HEK293T (cell line): ENCODE measurements around the gene ANKRD12.

Source experiments
- ELF4 ChIP-seq: fragments of 450-650 bp; IDR thresholded peaks from 2 replicates; pipeline ENCODE4 v1.6.1; 2017; ENCODE audit warnings: antibody characterized with exemption
- NFRKB ChIP-seq: fragments of 450-650 bp; IDR thresholded peaks from 2 replicates; pipeline ENCODE4 v1.6.1; 2016; ENCODE audit warnings: mild to moderate bottlenecking, moderate library complexity

DNA sequence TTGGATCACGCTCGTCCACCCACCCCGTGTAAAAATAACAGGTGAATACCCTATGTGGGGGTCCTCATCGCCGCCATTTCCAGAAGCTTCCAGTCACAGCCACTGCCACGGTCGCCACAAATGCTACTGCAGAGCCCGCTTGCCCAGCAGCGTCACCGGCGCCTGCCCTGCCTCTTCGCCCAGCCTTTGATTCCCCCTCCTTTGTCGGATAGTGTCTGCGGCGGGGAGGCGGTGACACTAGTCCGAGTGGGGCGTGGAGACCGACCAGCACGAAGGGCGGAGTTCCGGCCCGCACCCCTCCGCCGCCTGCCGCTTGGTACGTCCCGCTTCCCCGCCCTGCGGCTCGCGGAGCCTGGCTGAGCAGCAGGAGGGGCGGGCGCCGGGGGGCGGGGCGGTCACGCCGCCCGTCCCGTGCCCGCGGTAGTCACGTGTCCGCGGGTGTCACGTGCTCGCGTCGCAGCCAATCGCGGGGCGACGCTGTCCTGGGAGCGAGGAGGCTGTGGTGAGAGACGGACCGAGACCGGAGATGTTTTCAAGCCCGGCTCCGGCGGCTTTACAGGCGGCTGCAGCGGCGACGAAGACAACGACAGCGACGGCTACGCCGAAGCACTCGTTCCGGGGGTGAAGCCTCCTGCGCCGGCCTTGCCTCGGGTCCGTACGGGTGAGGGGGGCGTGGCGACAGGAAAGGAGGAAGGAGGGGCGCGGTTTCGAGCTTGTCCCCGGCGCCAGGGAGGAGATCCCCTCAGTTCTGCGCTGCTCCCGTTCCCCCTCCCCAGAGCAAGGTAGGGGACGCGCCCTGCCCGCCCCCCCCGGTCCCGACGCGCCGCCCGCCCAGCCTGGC is at the start of gene ANKRD12:
- TF ChIP-seq NFRKB (no peak), ELF4 (no peak)
